SW480 (cell line): ENCODE data around the gene ASCC2.
"Not testable (repeated sequence)": the region's sequence is repeated elsewhere in the genome, so short reads cannot be mapped to it uniquely, and the experiment has no call there.

Source experiments
- DNase-seq: peaks from one replicate; pipeline ENCODE4 v3.0.0-alpha.2; 2016; ENCODE audit warnings: low spot score

The ASCC2 gene

DNA sequence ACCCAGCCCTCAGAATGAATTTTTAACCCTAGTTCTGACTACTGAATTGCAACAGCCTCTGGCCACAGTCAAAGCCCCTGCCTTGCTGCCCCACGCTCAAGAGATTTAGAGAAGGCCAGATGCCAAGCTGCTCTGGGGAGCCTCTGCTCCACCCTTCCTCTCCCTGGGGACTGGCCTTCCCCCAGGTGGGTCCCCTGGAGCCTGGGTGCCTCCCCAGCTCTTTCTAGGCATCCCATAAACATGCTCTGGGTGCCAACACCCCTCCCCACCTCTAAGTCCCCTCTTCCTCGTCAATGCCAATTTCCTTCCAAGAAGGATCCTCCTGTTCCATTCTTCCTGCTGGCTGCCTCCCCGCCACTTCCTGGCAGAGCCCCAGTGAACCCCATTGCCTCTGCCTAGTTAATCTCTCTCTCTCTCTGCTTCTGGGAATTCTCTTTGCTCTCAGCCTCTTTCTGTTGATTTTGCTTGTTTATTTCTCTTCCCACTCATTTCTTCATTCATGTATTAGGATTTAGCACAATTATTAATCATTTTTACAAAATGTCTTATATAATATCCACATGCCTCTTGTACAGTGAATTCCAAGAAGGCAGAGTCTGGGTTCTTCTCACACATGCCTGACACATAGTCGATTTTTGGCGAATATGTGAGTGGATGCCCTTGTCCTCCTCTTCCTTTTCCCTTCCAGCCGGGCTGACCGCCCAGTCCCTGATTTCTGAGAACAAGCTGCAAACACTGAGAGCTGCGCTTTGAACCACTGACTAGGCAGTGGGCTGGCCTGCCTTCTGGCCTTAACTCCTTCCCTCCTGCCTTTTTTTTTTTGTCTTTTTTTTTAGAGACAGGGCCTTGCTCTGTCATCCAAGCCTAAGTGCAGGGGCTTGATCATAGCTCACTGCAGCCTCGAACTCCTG lies 53.4 kb downstream of the ASCC2 start:
- DNase-seq, result no peak

DNA sequence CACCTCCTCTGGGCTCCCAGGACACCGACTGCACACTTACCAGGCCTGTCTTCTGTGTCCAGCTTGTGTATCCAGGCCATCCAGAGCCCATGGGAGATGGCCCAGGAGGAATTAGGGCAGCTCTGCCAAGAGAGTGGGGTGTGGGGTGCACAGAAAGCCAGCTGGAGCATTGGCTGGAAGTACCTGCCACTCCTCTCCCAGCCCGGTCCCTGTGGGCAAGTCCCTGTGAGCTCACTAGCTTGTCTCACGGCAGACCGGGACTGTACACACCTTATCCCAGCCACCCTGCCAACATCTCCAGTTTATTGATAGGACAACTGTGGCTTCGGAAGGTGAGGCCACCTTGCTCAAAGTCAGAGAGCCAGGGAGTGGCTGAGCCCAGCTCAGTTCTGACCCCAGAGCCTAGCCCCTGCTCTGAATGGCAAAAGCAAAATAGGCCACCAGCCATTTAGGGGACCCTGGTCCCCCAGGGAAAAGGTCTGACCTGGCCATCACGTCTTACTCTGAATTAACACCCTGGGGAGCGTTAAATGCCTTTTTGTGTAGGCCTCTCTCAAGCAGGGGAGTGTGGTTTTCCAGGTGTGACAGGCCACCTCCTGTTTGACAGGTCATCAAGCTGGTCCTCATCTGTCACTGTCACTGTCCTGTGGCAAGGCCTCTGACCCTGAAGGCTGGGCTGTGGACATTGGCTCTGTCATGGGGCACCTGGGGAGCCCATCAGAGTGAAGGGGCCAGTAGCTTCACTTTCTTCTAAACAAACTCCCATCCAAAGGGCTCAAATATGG lies 55.8 kb downstream of the ASCC2 start:
- no peak for DNase-seq

DNA sequence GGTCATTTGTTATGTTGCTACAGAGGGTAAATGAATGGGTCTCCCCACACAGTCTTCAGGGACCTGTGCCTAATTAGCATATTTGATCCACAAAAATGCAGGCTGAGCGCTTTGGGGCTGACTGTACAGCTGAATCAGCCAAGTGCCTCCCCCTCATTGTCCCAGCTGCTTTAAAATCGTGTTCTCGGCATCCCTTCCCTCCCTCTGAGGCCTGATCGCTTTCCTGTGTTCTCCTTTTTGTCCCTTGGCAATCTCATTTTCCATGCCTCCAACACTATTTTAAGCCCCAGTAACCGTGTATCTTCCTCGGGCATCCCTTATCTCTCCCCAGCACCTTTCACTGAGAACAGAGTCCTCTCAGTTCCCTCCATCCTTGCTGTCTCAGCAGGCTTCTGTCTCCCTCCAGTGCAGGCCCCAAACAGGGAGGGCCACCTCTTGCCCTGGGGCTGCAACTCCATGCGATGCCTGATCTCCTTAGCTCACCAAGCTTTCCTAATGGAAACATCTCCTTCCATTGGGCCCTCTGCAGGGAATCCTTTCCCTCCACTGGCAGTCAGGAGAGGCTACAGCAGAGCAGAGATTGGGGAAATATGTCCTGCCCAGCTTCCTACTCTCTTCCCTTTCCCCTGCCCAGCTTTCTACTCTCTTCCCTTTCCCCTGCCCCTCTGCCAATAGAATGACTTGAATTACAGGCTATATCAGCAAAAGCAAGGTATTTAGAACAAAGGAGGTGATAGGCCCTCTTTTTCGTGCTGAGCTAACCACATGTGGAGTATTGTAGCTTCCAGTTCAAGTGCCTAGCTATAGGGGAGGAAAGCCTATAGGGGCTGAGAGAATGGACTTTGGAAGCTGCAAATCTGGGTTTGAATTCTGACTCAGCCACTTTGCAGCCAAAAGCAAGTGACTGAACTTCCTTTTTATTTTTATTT lies 57.1 kb downstream of the ASCC2 start:
- DNase-seq, result peak; percentile 30

DNA sequence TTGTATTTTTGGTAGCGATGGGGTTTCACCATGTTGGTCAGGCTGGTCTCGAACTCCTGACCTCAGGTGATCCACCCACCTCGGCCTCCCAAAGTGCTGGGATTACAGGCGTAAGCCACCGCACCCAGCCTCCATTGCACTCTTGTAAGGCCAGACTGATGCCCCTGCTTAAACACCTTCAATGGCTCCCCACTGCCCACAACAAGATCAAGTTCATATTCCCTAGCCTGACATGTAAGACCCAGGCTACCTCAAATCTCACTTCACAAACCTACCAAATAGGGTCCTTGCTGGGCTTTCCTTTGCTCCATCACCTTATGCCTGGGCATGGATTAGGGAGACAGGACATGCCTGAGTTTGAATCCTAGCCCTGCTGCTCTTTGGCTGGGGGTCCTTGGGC lies 57.9 kb downstream of the ASCC2 start:
- DNase-seq, result no peak

DNA sequence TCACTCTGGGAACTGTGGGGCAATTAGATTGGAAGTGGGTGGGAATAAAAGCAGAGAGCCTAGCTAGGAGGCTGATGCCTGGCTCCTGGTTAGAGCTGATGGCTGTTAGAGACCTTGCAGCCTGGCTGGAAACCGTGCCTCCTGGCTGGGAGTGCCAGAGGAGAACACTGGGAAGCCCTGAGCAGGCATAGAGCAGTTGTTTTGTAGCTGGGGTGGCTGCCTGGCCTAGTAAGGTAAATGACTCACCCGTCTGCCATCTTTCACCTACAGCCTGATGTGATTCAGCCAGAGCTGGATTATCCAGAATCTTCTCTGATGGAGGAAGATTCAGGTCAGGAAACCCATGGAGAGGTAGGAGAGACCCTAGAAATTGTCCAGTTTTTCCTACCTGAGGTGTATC lies 64.8 kb downstream of the ASCC2 start:
- peak; percentile 49 for DNase-seq

DNA sequence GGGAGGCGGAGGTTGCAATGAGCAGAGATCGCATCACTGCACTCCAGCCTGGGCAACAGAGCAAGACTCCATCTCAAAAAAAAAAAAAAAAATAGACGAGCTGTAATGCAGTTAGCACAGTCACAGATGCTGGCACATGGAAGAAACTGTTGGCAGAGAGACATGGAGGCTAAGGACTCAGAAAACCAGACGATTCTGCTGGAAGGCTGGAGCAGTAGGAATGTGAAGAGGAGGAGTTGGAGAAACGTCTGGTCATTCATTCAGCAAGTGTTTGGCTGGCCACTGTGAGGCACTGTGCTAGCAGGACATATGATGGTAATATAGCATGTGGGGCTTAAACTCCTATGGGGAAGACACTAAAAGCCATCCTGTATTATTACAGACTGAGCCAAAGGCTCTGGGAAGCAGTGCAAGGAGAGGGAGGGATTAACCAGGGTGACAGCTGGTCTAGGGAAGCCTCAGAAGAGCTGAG lies 65.9 kb downstream of the ASCC2 start:
- DNase-seq, result no peak

DNA sequence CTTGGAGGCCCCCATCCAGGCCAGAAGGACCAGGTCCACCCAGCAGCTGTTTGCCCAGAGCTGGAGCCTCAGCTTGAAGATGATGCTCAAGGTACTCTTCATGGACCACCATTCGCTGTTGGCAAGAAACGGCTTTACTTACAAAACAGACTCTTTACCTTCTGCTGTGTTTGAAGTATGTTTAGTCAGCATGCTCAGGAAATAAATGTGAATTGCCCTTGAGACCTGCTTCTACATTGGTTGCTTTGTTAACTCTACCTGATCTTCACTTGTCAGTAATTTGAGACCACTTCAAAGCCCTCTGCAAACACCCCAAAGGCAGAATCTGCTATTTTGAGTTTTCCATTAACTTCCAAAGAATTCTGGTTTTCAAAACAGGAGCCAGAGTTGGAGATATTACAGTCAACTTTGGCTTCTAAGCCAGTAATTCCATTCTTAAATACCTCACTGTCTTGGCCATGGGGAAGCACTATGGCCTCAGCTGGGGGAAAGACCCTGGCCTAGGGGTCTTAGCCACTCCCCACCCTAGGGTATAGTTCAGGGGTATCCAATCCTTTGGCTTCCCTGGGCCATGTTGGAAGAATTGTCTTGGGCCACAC lies 68.3 kb downstream of the ASCC2 start:
- no peak for DNase-seq

DNA sequence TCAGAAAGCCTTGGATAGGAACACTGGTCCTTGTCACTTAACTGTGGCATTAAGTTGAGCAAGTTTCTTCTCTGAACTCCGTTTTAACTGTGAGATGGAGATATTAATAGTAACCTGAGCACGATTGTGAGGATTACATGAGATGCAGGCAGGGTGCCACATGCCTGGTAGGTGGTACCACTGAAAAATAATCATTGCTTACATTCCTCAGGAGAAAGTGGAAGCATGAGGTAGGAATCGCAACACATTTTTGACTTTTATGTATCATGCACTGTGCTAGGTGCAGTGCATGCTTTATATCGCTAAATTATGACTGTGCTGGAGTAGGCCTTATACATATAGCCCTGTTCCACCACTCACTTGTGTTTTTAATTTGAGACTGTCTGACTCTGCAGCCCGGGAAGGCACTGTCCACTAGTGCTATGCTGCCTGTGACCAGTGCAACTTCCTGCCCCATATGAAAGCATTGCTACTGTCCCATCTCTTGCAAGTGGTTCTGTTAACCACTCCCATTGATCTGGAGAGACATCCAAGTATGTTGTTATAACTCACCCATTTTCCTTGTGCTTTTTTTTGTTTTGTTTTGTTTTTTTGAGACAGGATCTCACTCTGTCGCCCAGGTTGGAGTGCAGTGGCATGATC lies 69.9 kb downstream of the ASCC2 start:
- DNase-seq, result no peak

DNA sequence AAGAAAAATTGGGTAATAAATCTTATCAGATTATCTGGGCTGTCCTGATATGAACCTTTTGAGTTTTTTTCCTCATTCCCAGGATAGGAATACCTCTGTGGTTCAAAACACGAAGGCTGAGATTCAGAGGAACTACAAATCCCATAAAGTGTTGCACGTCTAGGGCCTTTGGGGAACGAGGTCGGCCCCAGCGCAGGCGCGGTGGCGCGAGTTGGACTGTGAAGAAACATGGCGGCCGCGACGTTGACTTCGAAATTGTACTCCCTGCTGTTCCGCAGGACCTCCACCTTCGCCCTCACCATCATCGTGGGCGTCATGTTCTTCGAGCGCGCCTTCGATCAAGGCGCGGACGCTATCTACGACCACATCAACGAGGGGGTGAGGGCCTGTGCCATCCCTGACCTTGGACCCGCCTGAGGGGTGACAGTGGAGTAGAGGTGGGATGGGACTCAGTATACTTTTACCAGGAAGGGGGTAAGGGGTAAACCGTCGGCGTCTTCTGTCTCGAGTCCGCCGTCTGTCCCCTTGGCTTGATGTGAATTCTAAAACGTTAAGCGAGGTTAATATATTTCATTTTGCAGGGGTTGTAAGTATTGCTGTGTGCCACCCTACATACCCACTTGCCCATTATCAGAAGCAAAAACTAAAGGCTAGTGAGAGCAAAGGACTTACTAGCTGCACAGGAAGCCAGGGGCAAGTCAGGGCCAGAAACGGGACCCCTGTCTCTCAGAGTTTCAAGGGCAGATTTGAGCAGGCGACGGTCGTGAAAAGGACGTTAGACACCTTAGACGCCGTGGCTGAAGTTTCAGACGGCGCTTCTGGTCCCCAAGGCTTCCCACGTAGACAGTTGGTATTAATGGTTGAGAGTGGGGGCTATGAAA lies 70.7 kb downstream of the ASCC2 start, which contains the start of gene UQCR10:
UQCR10 (plus strand) TSS at position 199 of the 881 bp plus-strand sequence; CDS start at position 229, 30 bp downstream.
- DNase-seq, result peak; percentile 82

DNA sequence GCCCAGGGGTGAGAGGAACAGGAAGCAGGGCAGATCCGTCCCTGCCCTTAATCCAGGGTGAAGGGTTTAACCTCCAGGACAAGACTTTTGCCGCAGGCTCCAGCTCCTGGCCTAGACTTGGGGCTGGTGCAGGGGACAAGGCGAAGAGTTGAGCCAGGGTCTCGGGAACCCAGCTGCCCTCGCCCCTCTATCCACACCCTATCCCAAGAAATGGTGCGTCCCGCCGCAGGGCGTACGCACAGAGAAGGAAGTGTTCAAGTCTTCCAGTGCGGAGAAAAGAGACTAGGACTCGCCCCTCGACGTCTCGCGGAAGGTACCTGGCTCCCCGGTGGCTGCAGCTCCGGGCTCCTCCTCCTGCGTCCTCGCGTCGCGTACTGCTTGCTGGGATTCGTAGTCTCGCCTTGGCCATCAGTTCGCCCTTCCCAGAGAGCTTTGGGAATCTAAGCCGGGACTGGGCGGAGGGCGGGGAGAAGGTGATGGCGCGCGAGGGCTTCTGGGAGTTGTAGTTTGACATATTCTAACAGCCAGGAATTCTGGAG lies 71.4 kb downstream of the ASCC2 start, which contains the start of gene ZMAT5:
ZMAT5 (minus strand) TSS at position 376 of the 539 bp plus-strand sequence. CDS start 18,463 bp downstream, outside the sequence.
- DNase-seq, result peak; percentile 96

DNA sequence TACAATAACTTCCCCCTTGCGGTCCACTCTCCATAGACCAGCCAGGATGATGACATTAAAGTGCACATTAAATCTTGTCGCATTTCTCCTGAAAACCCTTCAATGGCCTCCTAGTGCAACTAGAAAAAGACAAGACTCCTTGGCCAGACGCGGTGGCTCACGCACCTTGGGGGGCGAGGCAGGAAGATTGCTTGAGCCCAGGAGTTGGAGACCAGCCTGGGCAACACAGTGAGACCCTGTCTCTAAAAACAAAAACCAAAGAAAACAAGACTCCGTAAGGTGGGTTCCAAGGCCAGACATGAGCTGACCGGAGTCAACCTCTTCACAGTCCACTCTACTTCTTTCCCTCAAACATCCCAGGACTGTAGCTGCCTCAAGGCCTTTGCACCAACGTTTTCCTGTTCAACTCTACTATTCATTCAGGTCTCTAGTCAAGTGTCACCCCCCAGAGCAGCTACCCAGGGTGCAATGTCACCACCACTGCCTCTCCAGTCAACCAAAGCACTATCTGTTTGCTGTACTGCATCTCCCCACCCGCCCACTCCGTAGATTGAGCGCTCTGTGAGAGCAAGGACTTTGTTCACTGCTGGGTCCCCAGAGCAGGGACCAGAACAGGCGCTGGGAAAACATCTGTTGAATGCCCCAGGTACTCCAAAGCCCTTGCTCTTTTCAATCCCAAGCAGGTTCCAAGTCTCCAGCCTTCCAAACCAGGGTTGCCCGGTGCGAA lies 72.0 kb downstream of the ASCC2 start:
- no peak for DNase-seq

DNA sequence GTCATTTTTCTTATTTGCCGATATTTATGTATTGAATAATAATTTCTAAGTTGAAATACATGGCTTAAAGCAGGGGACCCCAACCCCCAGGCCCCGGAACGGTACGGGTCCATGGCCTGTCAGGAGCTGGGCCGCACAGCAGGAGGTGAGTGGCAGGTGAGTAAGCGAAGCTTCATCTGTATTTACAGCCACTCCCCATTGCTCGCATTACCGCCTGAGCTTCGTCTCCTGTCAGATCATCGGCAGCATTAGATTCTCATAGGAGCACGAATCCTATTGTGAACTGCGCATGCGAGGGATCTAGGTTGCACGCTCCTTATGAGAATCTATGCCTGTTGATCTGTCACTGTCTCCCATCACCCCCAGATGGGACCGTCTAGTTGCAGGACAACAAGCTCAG lies 75.8 kb downstream of the ASCC2 start:
- peak; percentile 58 for DNase-seq

DNA sequence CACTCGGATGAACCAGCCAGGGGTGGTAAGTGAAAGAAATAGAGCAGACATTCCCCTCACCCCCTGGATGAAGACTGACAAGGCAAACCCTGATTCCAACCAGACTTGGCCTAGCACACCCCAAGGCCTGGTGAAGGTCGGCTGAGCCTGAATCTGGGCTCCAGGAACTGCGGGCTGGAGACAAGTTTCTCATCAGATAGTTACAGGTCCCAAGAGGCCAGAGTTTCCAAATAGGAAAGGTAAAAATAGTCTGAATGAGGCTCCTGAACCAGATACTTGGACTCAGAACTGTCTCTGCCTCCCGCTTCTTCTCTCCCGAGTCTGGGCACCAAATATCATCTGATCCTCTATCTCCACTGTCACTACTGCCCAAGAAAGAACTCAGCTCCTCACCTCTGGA lies 79.1 kb downstream of the ASCC2 start:
- no peak for DNase-seq

DNA sequence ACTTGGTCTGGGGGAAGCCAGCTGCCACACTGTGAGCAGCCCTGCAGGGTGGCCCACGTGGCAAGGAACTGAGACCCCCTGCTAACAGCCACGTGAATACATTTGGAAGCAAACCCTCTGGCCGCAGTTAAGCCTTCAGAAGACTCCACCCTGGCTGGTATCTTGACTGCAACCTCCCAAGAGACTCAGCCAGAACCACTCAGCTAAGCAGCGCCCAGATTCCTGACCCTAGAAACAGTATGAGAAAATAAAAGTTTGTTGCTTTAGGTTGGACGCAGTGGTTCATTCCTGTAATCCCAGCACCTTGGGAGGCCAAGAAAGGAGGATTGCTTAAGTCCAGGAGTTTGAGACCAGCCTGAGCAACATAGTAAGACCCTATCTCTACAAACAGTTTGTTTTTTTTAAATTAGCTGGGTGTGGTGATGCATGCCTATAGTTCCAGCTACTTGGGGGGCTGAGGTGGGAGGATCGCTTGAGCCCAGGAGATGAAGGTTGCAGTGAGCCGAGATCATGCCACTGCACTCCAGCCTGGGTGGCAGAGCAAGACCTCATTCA lies 79.9 kb downstream of the ASCC2 start:
- DNase-seq, result no peak

DNA sequence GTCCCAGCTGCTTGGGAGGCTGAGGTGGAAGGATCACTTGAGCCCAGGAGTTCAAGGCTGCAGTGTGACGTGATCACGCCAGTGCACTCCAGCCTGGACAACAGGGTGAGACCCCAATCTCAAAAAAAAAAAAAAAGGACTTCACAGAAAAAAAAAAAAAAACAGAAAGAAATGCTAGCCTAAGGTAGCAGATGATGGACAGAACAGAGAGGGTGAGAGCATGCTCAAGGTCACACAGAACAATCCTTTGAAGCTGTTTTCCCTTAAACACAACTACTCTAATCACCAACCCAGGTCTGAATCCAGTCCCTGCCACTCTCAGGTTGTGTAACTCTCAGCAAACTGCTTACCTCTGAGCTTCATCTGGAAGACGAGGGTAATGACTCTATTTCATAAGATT lies 81.0 kb downstream of the ASCC2 start:
- DNase-seq, result no peak

DNA sequence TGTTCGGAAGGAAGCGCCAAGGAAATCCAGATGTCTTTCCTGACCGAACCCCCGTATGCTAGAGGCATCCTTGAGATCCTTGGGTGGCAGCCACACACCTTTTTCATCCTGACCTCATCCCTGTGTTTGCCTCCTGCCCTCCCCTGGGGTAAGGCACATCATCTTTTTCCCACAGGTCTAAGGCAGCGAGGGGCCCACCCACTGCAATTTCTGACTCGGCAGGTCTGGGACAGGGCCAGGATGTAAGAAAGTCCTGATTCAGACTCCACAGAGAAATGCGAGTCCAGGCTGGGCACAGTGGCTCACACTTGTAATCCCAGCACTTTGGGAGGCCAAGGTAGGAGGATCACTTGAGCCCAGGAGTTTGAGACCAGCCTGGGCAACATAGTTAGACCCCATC lies 81.7 kb downstream of the ASCC2 start:
- DNase-seq, result no peak

DNA sequence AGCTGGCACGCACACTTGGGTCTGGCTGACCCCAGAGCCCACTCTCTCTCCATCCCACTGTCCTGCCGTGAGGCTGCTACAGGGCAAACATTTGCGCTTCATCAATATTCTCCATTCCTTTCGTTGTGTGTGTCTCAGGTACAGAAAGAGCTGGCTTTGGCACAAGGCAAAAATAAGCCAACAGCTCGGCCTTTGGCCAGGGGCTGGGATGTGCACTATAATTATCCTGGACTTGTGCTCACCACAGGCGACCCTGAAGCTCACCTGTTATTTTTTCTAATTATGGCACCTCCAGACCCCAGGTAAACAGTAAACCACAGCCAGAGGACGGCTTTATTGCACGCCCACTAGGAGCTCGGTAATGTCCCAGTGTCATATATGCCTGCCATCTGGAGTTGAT lies 82.2 kb downstream of the ASCC2 start:
- DNase-seq, result no peak

DNA sequence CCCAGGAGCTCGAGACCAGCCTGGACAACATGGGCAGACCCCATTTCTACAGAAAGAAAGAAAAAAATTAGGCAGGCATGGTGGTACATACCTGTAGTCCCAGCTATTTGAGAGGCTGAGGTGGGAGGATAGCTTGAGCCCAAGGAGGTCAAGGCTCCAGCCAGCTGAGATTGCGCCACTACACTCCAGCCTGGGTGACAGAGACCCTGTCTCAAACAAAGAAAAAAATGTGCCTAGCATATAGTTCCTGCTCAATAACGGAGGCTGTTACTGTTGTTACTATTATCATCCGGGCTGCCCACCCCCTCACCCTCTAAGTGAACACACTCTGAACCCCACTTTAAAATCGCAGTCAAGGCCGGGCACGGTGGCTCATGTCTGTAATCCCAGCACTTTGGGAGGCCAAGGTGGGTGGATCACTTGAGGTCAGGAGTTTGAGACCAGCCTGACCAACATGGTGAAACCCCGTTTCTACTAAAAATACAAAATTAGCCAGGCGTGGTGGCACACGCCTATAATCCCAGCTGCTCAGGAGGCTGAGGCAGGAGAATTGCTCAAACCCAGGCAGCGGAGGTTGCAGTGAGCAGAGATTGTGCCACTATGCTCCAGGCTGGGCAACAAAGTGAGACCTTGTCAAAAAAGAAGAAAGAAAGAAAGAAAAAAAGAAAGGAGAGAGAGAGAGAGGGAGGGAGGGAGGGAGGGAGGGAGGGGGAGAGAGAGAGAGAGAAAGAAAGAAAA lies 83.2 kb downstream of the ASCC2 start:
- DNase-seq, result not testable (repeated sequence)
